ENCODE results near the gene STX3. TPM values are rescaled to one million over a fixed set of nuclear protein-coding genes. Genes with fewer than 3 reads are reported as not detected.

The STX3 gene
- total and polyA plus RNA-seq, 2 of the 8 experiments (the other 6 are each of a cell fraction or from before 2014, with no cell fraction given) = 50.5 to 56.1 TPM

DNA sequence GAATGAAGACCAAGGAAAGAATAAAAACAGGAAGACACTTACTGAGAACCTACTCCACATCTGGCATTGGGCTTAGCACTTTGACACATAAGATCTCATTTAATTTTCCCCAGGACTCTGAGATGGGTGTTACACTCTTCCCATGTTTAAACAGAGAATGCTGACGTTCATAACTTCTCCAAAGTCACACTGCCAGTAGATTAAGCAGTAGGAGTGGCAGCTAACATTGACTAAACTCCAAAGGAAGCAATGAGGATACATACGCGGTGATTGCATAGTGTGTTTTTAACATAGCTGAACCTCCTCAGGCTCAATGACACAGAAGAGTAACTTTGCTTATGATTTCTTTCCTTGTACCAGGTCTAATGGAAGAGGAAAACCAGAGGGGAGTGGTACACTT is 27.0 kb upstream of the STX3 start (continued):
- TF ChIP-seq SAP30 (IDR thresholded peaks at IDR 0.05; ENCODE audit: insufficient read depth, insufficient replicate concordance, low read length) (no peak), TBP (IDR thresholded peaks at IDR 0.05; ENCODE audit: low read depth, low read length) (no peak), RNF2 (IDR thresholded peaks at IDR 0.05; ENCODE audit: borderline replicate concordance, low read depth, low read length, missing control alignments, poor library complexity, severe bottlenecking) (no peak), BACH1 (IDR thresholded peaks at IDR 0.05; ENCODE audit: low read length) (no peak), RXRA (IDR thresholded peaks at IDR 0.05; ENCODE audit: insufficient read depth, low read depth, low read length) (no peak), CBX5 (IDR thresholded peaks at IDR 0.05; ENCODE audit: low read depth, low read length) (no peak)
- TF ChIP-seq, protein P1, sequence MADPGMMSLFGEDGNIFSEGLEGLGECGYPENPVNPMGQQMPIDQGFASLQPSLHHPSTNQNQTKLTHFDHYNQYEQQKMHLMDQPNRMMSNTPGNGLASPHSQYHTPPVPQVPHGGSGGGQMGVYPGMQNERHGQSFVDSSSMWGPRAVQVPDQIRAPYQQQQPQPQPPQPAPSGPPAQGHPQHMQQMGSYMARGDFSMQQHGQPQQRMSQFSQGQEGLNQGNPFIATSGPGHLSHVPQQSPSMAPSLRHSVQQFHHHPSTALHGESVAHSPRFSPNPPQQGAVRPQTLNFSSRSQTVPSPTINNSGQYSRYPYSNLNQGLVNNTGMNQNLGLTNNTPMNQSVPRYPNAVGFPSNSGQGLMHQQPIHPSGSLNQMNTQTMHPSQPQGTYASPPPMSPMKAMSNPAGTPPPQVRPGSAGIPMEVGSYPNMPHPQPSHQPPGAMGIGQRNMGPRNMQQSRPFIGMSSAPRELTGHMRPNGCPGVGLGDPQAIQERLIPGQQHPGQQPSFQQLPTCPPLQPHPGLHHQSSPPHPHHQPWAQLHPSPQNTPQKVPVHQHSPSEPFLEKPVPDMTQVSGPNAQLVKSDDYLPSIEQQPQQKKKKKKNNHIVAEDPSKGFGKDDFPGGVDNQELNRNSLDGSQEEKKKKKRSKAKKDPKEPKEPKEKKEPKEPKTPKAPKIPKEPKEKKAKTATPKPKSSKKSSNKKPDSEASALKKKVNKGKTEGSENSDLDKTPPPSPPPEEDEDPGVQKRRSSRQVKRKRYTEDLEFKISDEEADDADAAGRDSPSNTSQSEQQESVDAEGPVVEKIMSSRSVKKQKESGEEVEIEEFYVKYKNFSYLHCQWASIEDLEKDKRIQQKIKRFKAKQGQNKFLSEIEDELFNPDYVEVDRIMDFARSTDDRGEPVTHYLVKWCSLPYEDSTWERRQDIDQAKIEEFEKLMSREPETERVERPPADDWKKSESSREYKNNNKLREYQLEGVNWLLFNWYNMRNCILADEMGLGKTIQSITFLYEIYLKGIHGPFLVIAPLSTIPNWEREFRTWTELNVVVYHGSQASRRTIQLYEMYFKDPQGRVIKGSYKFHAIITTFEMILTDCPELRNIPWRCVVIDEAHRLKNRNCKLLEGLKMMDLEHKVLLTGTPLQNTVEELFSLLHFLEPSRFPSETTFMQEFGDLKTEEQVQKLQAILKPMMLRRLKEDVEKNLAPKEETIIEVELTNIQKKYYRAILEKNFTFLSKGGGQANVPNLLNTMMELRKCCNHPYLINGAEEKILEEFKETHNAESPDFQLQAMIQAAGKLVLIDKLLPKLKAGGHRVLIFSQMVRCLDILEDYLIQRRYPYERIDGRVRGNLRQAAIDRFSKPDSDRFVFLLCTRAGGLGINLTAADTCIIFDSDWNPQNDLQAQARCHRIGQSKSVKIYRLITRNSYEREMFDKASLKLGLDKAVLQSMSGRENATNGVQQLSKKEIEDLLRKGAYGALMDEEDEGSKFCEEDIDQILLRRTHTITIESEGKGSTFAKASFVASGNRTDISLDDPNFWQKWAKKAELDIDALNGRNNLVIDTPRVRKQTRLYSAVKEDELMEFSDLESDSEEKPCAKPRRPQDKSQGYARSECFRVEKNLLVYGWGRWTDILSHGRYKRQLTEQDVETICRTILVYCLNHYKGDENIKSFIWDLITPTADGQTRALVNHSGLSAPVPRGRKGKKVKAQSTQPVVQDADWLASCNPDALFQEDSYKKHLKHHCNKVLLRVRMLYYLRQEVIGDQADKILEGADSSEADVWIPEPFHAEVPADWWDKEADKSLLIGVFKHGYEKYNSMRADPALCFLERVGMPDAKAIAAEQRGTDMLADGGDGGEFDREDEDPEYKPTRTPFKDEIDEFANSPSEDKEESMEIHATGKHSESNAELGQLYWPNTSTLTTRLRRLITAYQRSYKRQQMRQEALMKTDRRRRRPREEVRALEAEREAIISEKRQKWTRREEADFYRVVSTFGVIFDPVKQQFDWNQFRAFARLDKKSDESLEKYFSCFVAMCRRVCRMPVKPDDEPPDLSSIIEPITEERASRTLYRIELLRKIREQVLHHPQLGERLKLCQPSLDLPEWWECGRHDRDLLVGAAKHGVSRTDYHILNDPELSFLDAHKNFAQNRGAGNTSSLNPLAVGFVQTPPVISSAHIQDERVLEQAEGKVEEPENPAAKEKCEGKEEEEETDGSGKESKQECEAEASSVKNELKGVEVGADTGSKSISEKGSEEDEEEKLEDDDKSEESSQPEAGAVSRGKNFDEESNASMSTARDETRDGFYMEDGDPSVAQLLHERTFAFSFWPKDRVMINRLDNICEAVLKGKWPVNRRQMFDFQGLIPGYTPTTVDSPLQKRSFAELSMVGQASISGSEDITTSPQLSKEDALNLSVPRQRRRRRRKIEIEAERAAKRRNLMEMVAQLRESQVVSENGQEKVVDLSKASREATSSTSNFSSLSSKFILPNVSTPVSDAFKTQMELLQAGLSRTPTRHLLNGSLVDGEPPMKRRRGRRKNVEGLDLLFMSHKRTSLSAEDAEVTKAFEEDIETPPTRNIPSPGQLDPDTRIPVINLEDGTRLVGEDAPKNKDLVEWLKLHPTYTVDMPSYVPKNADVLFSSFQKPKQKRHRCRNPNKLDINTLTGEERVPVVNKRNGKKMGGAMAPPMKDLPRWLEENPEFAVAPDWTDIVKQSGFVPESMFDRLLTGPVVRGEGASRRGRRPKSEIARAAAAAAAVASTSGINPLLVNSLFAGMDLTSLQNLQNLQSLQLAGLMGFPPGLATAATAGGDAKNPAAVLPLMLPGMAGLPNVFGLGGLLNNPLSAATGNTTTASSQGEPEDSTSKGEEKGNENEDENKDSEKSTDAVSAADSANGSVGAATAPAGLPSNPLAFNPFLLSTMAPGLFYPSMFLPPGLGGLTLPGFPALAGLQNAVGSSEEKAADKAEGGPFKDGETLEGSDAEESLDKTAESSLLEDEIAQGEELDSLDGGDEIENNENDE (IDR thresholded peaks at IDR 0.05; ENCODE audit: insufficient replicate concordance, low read length) = no peak

Measured in H1 (cell line).